SK-N-SH treated with all-trans-retinoic acid at 6 μM for 48 hours (cell line): ENCODE results near the gene CNPPD1.
A peak's percentile ranks its signal among the peaks of the same experiment; 100 is the strongest.

ENCODE experiments used
- ATAC-seq: fragments of 200-7000 bp; cut with Tn5 transposase; 3 replicates; pipeline ENCODE4 v1.9.1; 2020; ENCODE audit warnings: mild to moderate bottlenecking, moderate library complexity
- ARNTL ChIP-seq: fragments of 450-650 bp; formaldehyde crosslinking; IDR thresholded peaks from 2 replicates; pipeline ENCODE4 v1.5.0; 2020; ENCODE audit warnings: low read depth, mild to moderate bottlenecking, moderate library complexity, borderline replicate concordance
- BACH2 ChIP-seq: fragments of 250-450 bp; sonication (Bioruptor Pico); IDR thresholded peaks from 2 replicates; pipeline ENCODE4 v1.9.0; 2021; ENCODE audit warnings: mild to moderate bottlenecking, borderline replicate concordance
- CSDC2 ChIP-seq: fragments of 250-450 bp; sonication (Bioruptor Pico); IDR thresholded peaks from 2 replicates; pipeline ENCODE4 v1.5.0; 2020; ENCODE audit warnings: mild to moderate bottlenecking, moderate library complexity
- ESRRG ChIP-seq: fragments of 250-450 bp; sonication (Bioruptor Pico); IDR thresholded peaks from 2 replicates; pipeline ENCODE4 v1.6.1; 2021; ENCODE audit warnings: mild to moderate bottlenecking
- GLIS3 ChIP-seq: fragments of 250-450 bp; sonication (Bioruptor Pico); IDR thresholded peaks from 2 replicates; pipeline ENCODE4 v1.5.0; 2020; ENCODE audit warnings: mild to moderate bottlenecking, moderate library complexity
- ISL1 ChIP-seq: fragments of 250-450 bp; sonication (Bioruptor Pico); IDR thresholded peaks from 2 replicates; pipeline ENCODE4 v2.1.2; 2022; ENCODE audit warnings: mild to moderate bottlenecking, moderate library complexity
- RARB ChIP-seq: fragments of 250-450 bp; sonication (Bioruptor Pico); IDR thresholded peaks from 2 replicates; pipeline ENCODE4 v1.8.0; 2021; ENCODE audit warnings: mild to moderate bottlenecking, moderate library complexity
- SNAI2 ChIP-seq: fragments of 250-450 bp; sonication (Bioruptor Pico); IDR thresholded peaks from 2 replicates; pipeline ENCODE4 v1.5.0; 2020; ENCODE audit warnings: mild to moderate bottlenecking, moderate library complexity
- TOX ChIP-seq: fragments of 250-450 bp; sonication (Bioruptor Pico); IDR thresholded peaks from 2 replicates; pipeline ENCODE4 v1.8.0; 2021; ENCODE audit warnings: mild to moderate bottlenecking, moderate library complexity, borderline replicate concordance
- ZFP30 ChIP-seq: fragments of 450-650 bp; formaldehyde crosslinking; IDR thresholded peaks from 2 replicates; pipeline ENCODE4 v1.5.0; 2022; ENCODE audit warnings: mild to moderate bottlenecking, moderate library complexity
- ZNF565 ChIP-seq: fragments of 450-650 bp; formaldehyde crosslinking; conservative IDR thresholded peaks from 2 replicates; pipeline ENCODE4 v1.5.0; 2020; ENCODE audit warnings: low read depth, mild to moderate bottlenecking, moderate library complexity
- TF ChIP-seq, protein P1 (sequence below): fragments of 250-450 bp; sonication (Bioruptor Pico); IDR thresholded peaks from 2 replicates; pipeline ENCODE4 v1.8.0; 2020; ENCODE audit warnings: mild to moderate bottlenecking, moderate library complexity, borderline replicate concordance
- TF ChIP-seq, protein P2 (sequence below): fragments of 250-450 bp; sonication (Bioruptor Pico); IDR thresholded peaks from 2 replicates; pipeline ENCODE4 v1.5.1; 2021; ENCODE audit warnings: mild to moderate bottlenecking, moderate library complexity
- TF ChIP-seq, protein P3 (sequence below): fragments of 250-450 bp; sonication (Bioruptor Pico); IDR thresholded peaks from 2 replicates; pipeline ENCODE4 v1.8.0; 2021; ENCODE audit warnings: low read depth, mild to moderate bottlenecking, moderate library complexity, borderline replicate concordance
- TF ChIP-seq, protein P4 (sequence below): fragments of 250-450 bp; sonication (Bioruptor Pico); IDR thresholded peaks from 2 replicates; pipeline ENCODE4 v1.5.1; 2020; ENCODE audit warnings: low read depth, mild to moderate bottlenecking, moderate library complexity
- TF ChIP-seq, protein P5 (sequence below): fragments of 250-450 bp; sonication (Bioruptor Pico); IDR thresholded peaks from 2 replicates; pipeline ENCODE4 v1.5.0; 2020; ENCODE audit warnings: mild to moderate bottlenecking, moderate library complexity

CNPPD1 gene

DNA sequence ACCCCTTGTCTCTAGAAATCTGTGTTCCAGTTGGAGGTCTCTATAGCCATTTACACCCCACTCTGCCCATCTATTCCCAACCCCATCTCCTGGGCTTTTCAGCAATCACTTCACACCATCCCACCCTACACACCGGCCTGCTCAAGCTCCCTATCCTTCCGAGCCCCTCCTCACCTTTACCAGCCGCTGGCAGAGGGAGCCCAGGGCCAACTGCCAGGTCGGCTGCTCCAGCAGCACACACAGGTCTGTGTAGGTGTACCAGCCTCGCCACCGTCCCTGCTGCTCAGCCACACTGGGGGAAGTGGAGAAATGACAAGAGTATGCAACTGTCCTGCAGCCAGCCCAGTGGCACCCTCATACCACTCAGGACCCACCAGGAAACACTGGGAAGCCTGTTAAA is 3.5 kb downstream of the CNPPD1 start (continued):
- TF ChIP-seq, protein P1, sequence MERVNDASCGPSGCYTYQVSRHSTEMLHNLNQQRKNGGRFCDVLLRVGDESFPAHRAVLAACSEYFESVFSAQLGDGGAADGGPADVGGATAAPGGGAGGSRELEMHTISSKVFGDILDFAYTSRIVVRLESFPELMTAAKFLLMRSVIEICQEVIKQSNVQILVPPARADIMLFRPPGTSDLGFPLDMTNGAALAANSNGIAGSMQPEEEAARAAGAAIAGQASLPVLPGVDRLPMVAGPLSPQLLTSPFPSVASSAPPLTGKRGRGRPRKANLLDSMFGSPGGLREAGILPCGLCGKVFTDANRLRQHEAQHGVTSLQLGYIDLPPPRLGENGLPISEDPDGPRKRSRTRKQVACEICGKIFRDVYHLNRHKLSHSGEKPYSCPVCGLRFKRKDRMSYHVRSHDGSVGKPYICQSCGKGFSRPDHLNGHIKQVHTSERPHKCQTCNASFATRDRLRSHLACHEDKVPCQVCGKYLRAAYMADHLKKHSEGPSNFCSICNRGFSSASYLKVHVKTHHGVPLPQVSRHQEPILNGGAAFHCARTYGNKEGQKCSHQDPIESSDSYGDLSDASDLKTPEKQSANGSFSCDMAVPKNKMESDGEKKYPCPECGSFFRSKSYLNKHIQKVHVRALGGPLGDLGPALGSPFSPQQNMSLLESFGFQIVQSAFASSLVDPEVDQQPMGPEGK (CRISPR knock-in tag), result no peak
- TF ChIP-seq, protein P2, sequence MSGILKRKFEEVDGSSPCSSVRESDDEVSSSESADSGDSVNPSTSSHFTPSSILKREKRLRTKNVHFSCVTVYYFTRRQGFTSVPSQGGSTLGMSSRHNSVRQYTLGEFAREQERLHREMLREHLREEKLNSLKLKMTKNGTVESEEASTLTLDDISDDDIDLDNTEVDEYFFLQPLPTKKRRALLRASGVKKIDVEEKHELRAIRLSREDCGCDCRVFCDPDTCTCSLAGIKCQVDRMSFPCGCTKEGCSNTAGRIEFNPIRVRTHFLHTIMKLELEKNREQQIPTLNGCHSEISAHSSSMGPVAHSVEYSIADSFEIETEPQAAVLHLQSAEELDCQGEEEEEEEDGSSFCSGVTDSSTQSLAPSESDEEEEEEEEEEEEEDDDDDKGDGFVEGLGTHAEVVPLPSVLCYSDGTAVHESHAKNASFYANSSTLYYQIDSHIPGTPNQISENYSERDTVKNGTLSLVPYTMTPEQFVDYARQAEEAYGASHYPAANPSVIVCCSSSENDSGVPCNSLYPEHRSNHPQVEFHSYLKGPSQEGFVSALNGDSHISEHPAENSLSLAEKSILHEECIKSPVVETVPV (CRISPR knock-in tag), result no peak
- TF ChIP-seq TOX (CRISPR knock-in tag) (no peak), ISL1 (CRISPR knock-in tag) (no peak), GLIS3 (no peak), SNAI2 (no peak)

DNA sequence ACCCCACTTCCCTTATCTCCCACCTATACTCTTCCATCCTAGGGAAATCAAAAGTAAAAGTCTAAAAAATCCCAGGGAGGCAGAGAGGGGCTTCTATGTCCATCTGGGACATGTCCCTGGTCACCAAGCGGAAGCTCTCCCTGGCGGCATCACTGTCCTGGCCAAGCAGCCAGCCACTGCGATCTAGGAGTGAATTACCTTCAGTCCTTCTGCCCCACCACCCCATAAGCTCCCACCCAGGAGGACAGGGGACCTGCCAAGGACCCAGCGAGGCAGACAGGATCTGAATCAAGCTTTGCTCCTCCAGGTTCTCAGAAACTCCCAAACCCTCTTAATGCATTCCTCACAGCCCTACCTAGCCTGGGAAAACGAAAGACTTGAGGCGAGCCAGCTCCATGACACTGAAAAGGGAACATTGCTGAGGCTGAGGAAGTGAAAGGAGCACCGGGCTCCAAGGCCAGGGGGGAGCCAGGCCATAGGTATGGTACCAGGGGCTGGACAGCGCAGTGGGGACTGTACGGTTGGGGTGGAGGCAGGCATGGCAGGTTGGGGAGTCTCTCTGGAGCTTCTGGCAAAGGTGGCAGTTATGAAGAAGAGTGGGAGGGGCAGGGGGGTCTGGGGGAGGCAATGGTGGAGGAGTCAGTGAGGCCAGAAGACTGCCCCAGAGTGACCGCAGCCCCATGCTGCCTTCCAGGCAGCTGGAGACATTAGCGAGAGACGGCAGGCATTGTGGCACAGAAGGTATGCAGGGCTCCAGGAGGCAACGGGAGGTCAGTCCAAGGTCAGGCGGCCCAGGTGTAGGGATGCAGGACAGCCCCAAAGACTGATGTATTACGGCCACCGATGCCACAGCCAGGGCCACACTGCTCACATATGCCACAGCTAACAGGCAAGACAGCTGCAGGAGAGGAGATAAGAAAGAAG is 4.2 kb downstream of the CNPPD1 start:
- TF ChIP-seq, protein P3, sequence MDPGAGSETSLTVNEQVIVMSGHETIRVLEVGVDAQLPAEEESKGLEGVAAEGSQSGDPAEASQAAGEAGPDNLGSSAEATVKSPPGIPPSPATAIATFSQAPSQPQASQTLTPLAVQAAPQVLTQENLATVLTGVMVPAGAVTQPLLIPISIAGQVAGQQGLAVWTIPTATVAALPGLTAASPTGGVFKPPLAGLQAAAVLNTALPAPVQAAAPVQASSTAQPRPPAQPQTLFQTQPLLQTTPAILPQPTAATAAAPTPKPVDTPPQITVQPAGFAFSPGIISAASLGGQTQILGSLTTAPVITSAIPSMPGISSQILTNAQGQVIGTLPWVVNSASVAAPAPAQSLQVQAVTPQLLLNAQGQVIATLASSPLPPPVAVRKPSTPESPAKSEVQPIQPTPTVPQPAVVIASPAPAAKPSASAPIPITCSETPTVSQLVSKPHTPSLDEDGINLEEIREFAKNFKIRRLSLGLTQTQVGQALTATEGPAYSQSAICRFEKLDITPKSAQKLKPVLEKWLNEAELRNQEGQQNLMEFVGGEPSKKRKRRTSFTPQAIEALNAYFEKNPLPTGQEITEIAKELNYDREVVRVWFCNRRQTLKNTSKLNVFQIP (CRISPR knock-in tag), result no peak
- no peak for TF ChIP-seq ZFP30 (CRISPR knock-in tag)
- no peak for ATAC-seq

DNA sequence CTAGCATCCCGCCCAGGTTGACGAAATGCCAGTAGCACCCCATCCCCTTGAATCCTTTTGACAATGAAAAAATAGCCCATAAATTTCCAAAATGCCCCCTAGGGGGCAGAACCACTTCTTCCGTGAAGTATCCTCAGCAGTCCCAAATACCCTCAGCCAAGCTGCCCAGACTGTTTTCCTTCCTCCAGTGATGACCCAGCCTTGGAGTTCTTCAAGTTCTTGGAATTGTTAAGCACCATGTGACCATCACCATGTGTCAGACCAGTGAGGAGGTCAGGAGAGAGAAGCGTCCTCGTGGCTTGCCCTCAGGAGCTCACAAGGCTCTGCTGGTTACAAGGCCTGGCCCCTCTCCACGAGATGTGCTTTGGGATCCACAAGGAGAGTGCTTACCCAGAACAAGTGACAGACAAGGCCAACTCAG is 5.5 kb downstream of the CNPPD1 start:
- TF ChIP-seq ISL1 (CRISPR knock-in tag), result no peak
- no peak for TF ChIP-seq ESRRG (CRISPR knock-in tag)
- TF ChIP-seq, protein P4, sequence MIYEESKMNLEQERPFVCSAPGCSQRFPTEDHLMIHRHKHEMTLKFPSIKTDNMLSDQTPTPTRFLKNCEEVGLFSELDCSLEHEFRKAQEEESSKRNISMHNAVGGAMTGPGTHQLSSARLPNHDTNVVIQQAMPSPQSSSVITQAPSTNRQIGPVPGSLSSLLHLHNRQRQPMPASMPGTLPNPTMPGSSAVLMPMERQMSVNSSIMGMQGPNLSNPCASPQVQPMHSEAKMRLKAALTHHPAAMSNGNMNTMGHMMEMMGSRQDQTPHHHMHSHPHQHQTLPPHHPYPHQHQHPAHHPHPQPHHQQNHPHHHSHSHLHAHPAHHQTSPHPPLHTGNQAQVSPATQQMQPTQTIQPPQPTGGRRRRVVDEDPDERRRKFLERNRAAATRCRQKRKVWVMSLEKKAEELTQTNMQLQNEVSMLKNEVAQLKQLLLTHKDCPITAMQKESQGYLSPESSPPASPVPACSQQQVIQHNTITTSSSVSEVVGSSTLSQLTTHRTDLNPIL (CRISPR knock-in tag), result no peak
- no peak for TF ChIP-seq CSDC2 (CRISPR knock-in tag)
- TF ChIP-seq, protein P5, sequence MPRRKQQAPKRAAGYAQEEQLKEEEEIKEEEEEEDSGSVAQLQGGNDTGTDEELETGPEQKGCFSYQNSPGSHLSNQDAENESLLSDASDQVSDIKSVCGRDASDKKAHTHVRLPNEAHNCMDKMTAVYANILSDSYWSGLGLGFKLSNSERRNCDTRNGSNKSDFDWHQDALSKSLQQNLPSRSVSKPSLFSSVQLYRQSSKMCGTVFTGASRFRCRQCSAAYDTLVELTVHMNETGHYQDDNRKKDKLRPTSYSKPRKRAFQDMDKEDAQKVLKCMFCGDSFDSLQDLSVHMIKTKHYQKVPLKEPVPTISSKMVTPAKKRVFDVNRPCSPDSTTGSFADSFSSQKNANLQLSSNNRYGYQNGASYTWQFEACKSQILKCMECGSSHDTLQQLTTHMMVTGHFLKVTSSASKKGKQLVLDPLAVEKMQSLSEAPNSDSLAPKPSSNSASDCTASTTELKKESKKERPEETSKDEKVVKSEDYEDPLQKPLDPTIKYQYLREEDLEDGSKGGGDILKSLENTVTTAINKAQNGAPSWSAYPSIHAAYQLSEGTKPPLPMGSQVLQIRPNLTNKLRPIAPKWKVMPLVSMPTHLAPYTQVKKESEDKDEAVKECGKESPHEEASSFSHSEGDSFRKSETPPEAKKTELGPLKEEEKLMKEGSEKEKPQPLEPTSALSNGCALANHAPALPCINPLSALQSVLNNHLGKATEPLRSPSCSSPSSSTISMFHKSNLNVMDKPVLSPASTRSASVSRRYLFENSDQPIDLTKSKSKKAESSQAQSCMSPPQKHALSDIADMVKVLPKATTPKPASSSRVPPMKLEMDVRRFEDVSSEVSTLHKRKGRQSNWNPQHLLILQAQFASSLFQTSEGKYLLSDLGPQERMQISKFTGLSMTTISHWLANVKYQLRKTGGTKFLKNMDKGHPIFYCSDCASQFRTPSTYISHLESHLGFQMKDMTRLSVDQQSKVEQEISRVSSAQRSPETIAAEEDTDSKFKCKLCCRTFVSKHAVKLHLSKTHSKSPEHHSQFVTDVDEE, result no peak
- TF ChIP-seq RARB, result no peak
- ATAC-seq, result peak; percentile 79

DNA sequence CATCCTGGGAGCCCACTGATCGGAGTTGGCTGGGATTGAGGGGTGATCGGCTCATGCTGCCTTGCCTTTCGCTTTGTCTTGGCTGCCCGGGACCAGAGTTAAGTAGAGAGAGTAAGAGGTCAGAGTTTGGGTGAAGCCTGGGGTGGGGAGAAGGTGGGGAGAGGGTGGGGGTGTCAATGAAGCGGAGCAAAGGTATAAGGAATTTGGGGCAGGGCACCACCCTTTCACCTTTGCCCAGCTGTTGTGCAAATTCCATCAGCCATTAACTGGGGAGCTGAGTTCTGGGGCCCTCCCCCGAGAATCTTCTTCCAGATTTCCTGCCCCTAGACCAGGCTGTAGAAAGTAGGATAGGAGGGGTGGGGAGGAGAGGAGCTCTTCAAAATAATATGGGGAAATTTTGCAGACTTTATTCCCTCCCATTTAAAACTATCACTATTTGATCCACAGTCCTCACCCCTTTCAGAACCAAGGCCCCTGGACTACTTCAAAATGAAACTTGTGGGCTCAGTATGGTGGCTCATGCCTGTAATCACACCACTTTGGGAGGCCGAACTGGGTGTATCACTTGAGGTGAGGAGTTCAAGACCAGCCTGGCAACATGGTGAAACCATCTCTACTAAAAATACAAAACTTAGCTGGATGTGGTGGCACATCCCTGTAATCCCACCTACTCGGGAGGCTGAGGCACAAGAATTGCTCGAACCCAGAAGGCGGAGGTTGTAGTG is 6.6 kb downstream of the CNPPD1 start, which contains the start of gene SLC23A3:
SLC23A3 (minus strand) TSS at position 100 of the 725 bp plus-strand sequence; CDS start at position 55, 45 bp downstream.
- ATAC-seq, result no peak
- TF ChIP-seq TOX (CRISPR knock-in tag) (no peak), ZNF565 (CRISPR knock-in tag) (no peak), ARNTL (CRISPR knock-in tag) (no peak), BACH2 (CRISPR knock-in tag) (no peak)
- TF ChIP-seq, protein P1 (CRISPR knock-in tag), result no peak
- TF ChIP-seq, protein P2 (CRISPR knock-in tag), result no peak
